ENCODE results near the gene UTF1. TPM values are rescaled to one million over a fixed set of nuclear protein-coding genes. Genes with fewer than 3 reads are reported as not detected.

Gene UTF1
- total and polyA plus RNA-seq, 2 experiments from 2014 or later, result 12.2 to 51.4 TPM

- H3K79me2 ChIP-seq (replicated peaks; ENCODE audit: insufficient read depth), result no peaks in the 10 kb centered on the region
- H3K27me3 ChIP-seq (ENCODE audit: insufficient read depth), result peaks cover 8% of the 10 kb centered on the region
- H3K4me1 ChIP-seq (ENCODE audit: insufficient read depth), result peaks cover 5% of the 10 kb centered on the region
- H3K27me3 Mint-ChIP-seq (ENCODE audit: insufficient read depth, low read depth, poor library complexity), result peaks cover 12% of the 10 kb centered on the region
- H3K36me3 ChIP-seq (ENCODE audit: insufficient read depth), result no peaks in the 10 kb centered on the region
- TF ChIP-seq EZH2phosphoT487 (IDR thresholded peaks at IDR 0.05; ENCODE audit: unreplicated experiment) (no peak), CTCF (conservative IDR thresholded peaks at IDR 0.05; ENCODE audit: low read depth in 2 of 2) (no peak), ZNF114 (CRISPR knock-in tag; IDR thresholded peaks at IDR 0.05) (no peak), EZH2 (IDR thresholded peaks at IDR 0.05; ENCODE audit: low read depth, unreplicated experiment) (no peak), JUNB (IDR thresholded peaks at IDR 0.05; ENCODE audit: unreplicated experiment) (no peak), ZNF462 (CRISPR knock-in tag; IDR thresholded peaks at IDR 0.05) (no peak), POLR2AphosphoS5 (IDR thresholded peaks at IDR 0.05; ENCODE audit: low read depth) (no peak), NANOG (IDR thresholded peaks at IDR 0.05; ENCODE audit: borderline replicate concordance) (no peak), ETS1 (IDR thresholded peaks at IDR 0.05) (no peak), CREB1 (CRISPR knock-in tag; IDR thresholded peaks at IDR 0.05; ENCODE audit: low read depth) (no peak), REST (IDR thresholded peaks at IDR 0.05; ENCODE audit: unreplicated experiment) (no peak)
- no peaks in the 10 kb centered on the region for H4K20me1 ChIP-seq (replicated peaks; ENCODE audit: insufficient read depth)
- ATAC-seq (no peak), DNase-seq (ENCODE audit: low spot score) (no peak)
- no peaks in the 10 kb centered on the region for H3K9me3 Mint-ChIP-seq
- H2AFZ ChIP-seq, result no peak overlapping the region
- H3K4me1 Mint-ChIP-seq, result no peaks in the 10 kb centered on the region; the same call in 1 of the 3 replicates
- H3K27ac ChIP-seq (ENCODE audit: low read depth), result no peak overlapping the region
- H3K4me3 ChIP-seq, result no peak overlapping the region
- no peaks in the 10 kb centered on the region for H3K9me2 ChIP-seq (ENCODE audit: insufficient read depth)
- H3K36me3 Mint-ChIP-seq (ENCODE audit: low read depth), result peaks cover 3% of the 10 kb centered on the region; the same call in 1 of the 3 replicates
- no peaks in the 10 kb centered on the region for H3F3A ChIP-seq (replicated peaks; ENCODE audit: low read depth)
- no peak overlapping the region for H3K4me3 Mint-ChIP-seq
- no peak overlapping the region for H3K4me2 ChIP-seq
- H3K27ac Mint-ChIP-seq, result no peak overlapping the region
Measured at GRCh38 chr10:133266056-133266795, 36.2 kb downstream of the UTF1 start.

All from GM23338 (cell line).